HG02840 (cell line): ENCODE data around the gene LRRC41.
A peak's percentile ranks its signal among the peaks of the same experiment; 100 is the strongest.

Experiments used
- ATAC-seq: cut with Tn5 transposase; IDR thresholded peaks from one replicate; pipeline ENCODE4 v1.9.1; 2021; ENCODE audit warnings: mild to moderate bottlenecking, moderate library complexity, moderate number of reproducible peaks; ENCODE audit not compliant: unreplicated experiment, low FRiP score

Gene LRRC41

GRCh38 chr1:46288485-46289133, 14.8 kb downstream of the LRRC41 start:
- no peak for ATAC-seq

GRCh38 chr1:46285730-46286477, 17.5 kb downstream of the LRRC41 start:
- ATAC-seq: no peak

- no peak for ATAC-seq
Measured at GRCh38 chr1:46284597-46285564, 18.5 kb downstream of the LRRC41 start.

- no peak for ATAC-seq
Measured at GRCh38 chr1:46284058-46284457, 19.4 kb downstream of the LRRC41 start.

- ATAC-seq: no peak
Measured at GRCh38 chr1:46281021-46281420, 22.4 kb downstream of the LRRC41 start.

GRCh38 chr1:46280092-46280491, 23.3 kb downstream of the LRRC41 start:
- no peak for ATAC-seq

- no peak for ATAC-seq
Measured at GRCh38 chr1:46278807-46279206, 24.6 kb downstream of the LRRC41 start.

GRCh38 chr1:46277658-46278373, 25.6 kb downstream of the LRRC41 start:
- no peak for ATAC-seq

- ATAC-seq: no peak
Measured at GRCh38 chr1:46275030-46275337, 28.4 kb downstream of the LRRC41 start.

- no peak for ATAC-seq
Measured at GRCh38 chr1:46274225-46275029, 29.0 kb downstream of the LRRC41 start.

GRCh38 chr1:46268578-46268977, 34.8 kb downstream of the LRRC41 start:
- no peak for ATAC-seq

- no peak for ATAC-seq
Measured at GRCh38 chr1:46263146-46263545, 40.3 kb downstream of the LRRC41 start.

GRCh38 chr1:46262508-46262907, 40.9 kb downstream of the LRRC41 start:
- ATAC-seq: no peak

GRCh38 chr1:46256523-46256922, 46.9 kb downstream of the LRRC41 start:
- ATAC-seq: no peak

GRCh38 chr1:46254668-46255067, 48.7 kb downstream of the LRRC41 start:
- no peak for ATAC-seq

GRCh38 chr1:46248122-46248920, 55.1 kb downstream of the LRRC41 start:
- no peak for ATAC-seq

GRCh38 chr1:46247436-46248121, 55.8 kb downstream of the LRRC41 start, which contains the start of gene RAD54L:
Gene RAD54L, plus strand, starts transcription at chr1:46247763. Its CDS starts 643 bp downstream, at chr1:46248406.
- peak; percentile 96 for ATAC-seq
